NCI-H1694 (cell line): ENCODE measurements around the gene BLZF1.
"Not testable (repeated sequence)": the region's sequence is repeated elsewhere in the genome, so short reads cannot be mapped to it uniquely, and the experiment has no call there.

Experiments
- DNase-seq: peaks from one replicate; lab custom pipeline; 2025; lab: John Stamatoyannopoulos, UW

The BLZF1 gene

GRCh38 chr1:169367686-169368405, at the start of gene BLZF1, which contains the start of gene NME7:
TSS of gene BLZF1 (plus strand) at chr1:169368195. CDS start at chr1:169369523, 1,328 bp downstream.
TSS of gene NME7 (minus strand) at chr1:169367797. CDS start at chr1:169367710, 87 bp downstream.
- peak; percentile 97 for DNase-seq

DNA sequence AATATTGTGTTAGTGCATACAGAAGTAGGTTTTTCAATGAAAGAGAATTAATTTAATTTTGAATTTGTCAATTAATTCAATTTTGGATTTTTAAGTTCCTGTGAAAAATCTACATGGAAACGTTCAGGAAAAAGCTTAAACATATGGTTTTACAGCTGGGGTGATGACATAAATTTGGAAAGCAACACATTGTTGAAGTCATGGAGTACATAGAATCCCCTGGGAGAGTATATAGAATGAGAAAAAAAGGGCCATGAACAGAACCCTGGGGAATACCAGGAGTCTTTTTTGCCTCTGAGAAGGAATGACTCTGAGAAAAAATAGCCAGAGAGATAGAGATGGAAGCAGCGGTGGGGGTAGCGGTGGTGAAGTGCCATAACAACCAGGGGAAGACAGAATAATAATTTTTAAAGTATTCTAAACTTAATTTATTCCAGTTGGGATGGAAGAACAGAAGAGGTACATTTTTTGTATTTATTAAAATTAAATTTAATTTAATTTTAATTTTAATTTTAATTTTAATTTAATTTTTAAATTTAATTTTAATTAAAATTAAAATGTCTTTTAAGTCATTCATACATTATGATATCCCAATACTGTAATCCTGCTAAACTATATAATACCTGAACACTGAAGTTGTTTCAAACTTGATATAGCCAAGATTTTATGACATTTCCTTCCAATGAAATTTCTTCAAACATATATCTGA, 49.3 kb upstream of the BLZF1 start:
- DNase-seq, result peak; percentile 15

- no peak for DNase-seq
Observed at GRCh38 chr1:169321539-169321938, 46.5 kb upstream of the BLZF1 start.

DNA sequence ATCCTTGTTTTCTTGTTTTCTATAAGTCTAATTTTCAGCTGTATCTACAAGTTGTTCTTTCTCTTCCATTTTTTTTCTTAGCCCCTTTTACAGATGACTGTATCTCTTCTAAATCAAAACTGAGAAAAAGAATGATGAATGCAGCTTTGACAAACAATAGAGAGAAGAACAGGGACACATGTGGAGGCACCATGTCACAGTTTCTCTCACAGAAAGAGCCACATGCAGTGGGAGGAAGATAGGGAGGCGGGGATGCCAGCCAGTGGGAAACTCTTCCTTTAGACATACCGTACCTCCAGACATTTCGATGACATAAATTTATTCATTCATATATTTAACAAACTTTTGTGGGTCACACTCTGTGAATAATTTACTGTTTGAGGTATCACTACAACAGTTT, 45.9 kb upstream of the BLZF1 start:
- no peak for DNase-seq

GRCh38 chr1:169325117-169325516, 42.9 kb upstream of the BLZF1 start:
- no peak for DNase-seq

DNA sequence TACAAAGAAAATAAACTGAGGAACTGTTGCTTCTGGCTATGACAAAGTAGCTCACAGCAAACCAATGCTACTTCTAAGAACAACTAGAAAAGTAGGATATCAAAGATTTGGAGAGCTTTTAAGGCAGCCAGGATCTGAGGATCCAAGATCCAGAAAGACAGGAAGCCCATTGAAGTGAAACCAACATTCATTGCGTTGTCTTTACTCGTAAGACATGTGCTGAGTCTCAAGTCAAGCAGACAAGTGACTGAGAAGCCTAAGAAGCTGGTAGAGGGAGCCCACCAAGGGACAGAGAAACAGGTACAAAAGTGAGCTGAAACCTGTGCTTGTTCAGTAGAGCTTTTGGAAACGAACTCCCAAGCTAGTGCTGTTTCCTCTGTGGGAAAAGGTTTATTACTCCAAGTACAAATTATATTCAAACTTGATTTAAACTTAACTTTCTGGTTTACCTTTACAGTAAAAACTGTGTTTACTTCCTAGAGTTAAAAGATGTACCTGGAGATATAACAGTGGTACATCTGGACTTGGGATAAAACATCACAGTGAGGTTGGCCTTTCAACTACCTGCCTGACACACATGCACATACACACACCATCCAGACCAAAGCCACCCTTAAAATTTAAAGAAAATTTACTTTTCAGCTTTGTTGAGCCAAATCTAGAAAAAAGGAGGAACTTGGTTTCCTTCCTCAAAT, 41.6 kb upstream of the BLZF1 start:
- no peak for DNase-seq

DNA sequence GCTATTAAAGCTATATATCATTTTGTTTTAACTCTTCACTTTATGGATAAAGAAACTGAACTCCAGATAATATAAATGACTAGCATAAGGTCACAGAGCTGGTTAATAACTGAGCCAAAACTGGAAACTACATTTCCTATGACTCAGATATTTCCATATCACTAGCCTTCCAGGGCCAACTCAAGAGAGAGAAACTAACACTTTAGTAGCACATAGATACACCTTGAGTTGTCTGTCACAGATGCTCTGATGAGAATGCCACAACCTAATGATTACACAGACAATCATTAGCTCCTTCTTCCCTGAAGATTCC, 41.1 kb upstream of the BLZF1 start:
- DNase-seq, result no peak

DNA sequence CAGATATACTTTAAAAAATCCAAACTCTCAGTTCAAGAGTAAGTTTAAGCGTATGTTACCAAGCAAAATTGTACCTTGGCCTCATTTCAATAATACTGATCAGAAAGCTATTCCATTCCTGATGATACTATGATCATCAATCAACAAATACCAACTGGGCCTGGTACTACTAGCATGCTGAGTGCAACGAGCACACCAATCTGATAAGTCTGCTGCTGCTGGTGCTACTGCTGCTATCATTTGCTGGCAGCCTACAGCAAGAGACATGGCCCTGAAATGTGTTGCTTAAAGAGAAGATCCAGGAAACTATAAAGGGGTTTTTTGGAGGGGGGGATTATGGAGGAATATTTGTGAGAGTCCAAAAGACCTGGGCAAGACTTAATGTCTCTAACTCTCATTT, 40.1 kb upstream of the BLZF1 start:
- no peak for DNase-seq

DNA sequence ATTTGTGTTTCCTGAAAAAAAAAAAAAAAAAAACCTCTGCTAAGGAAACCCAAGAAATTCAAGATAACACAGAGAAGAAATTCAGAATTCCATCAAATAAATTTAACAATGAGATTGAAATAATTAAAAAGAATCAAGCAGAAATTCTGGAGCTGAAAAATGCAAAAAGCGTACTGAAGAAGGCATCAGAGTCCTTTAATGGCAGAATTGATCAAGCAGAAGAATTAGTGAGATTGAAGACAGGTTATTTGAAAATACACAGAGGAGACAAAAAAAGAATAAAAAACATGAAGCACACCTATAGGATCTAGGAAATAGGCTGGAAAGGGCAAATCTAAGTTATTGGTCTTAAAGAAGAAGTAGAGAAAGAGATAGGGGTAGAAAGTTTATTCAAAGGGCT, 38.6 kb upstream of the BLZF1 start:
- DNase-seq, result no peak

DNA sequence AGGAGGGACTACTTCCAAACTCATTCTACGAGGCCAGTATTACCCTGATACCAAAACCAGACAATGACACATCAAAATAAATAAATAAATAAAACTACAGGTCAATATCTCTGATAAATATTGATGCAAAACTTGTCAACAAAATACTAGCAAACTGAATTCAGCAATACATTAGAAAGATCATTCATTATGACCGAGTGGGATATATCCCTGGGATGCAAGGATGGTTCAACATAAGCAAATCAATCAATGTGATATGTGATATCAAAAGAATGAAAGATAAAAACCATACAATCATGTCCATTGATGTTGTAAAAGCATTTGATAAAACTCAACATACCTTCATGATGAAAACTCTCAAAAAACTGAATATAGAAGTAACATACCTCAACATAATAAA, 37.1 kb upstream of the BLZF1 start:
- DNase-seq, result no peak

DNA sequence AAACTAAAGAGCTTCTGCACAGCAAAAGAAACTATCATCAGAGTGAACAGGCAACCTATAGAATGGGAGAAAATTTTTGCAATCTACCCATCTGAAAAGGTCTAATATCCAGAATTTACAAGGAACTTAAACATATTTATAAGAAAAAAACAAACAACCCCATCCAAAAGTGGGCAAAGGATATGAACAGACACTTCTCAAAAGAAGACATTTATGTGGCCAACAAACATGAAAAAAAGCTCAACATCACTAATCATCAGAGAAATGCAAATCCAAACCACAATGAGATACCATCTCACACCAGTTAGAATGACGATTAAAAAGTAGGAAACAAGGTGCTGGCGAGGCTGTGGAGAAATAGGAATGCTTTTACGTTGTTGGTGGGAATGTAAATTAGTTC, 33.3 kb upstream of the BLZF1 start:
- DNase-seq, result not testable (repeated sequence)

- not testable (repeated sequence) for DNase-seq
Observed at GRCh38 chr1:169336947-169337715, 30.9 kb upstream of the BLZF1 start.

- no peak for DNase-seq
Observed at GRCh38 chr1:169338617-169339016, 29.4 kb upstream of the BLZF1 start.

DNA sequence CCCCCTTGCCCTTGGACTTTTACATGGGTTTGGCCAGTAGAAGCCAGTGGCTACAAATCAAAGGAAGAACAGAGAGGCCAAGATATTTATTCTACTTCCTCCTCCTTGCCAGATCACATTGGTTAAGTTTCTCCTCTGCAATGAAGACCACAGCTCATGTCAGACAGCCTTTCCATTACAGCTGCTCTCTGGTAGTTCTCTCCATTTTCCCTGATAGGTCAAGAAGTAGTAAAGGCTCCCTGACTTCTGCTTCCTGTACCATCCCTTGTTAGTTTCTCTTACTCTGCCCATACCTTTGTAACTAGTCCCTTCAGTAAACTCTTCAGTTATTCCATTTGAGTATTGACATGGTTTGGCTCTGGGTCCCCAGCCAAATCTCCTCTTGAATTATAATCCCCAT, 28.2 kb upstream of the BLZF1 start:
- no peak for DNase-seq

GRCh38 chr1:169340882-169341281, 27.1 kb upstream of the BLZF1 start:
- DNase-seq, result no peak

- not testable (repeated sequence) for DNase-seq
Observed at GRCh38 chr1:169342096-169342495, 25.9 kb upstream of the BLZF1 start.

DNA sequence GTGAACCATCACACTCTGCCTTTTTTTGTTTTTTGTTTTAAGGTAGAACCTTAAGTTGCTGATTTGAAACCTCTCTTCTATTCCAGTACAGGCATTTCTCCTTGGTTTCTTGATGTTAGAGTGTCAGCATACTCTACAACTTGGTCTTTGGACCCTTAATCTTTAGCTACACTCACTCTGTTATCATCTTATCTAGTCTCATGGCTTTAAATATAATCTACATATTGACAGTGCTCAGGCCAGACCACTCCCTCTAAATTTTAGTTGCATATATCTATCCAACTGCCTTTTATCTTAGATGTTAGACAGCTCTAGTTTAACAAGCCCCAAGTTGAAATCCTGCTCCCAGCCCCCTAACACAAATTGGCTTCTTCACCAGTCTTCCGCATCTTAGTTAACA, 22.5 kb upstream of the BLZF1 start:
- DNase-seq, result no peak

DNA sequence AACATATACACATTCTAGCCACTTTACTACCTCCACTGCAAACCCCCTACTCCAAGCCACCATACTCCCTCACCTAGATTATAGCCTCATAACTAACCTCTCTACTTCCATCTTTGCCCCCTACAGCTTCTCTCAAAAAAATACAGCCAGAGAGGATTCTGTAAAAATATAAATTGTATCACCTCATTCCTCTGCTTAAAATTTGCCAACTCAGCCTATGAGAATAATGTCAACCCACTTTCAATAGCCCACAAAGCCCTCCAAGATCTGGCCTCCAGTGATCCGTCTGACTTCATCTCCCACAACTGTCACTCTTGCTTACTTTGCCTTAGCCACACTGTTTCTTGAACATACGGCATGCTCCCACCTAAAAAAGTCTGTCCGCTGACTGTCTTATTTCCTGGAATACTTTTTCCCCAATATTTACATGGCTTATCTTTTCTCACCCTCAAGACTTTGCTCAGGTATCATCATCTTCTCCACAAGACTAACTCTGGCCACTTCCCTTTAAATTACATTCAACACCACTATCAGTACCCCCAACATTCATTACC, 21.9 kb upstream of the BLZF1 start:
- DNase-seq, result no peak

- no peak for DNase-seq
Observed at GRCh38 chr1:169347688-169348382, 20.2 kb upstream of the BLZF1 start.

DNA sequence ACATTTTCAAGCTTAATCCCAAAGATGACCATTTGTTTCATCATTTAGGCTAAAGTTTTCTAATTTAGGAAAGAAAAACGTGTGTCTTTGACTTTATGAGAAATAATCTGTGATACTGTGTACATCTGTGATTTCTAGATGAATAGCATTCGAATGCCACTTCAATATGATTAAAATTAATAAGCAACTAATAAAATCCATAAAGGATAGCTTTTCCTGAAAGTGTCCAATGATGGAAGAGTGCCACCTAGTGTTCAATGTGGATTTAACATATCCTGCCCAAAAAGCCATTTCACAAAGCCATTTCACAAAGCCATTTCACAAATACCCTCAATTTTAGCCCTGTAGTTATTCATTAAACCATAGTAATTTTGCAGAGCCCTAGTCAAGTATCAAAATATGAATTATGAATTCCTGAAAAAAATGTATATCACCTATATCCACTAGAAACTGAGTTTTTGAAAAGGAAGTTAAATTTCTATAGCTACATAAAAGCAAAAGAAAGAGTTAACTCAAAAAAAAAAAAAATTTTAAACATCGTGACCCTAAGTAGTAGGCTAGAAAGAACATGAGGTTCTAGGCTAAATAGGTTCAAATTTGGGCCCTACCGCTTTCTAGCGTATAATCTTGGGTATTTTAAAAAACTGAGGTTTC, 19.5 kb upstream of the BLZF1 start:
- peak; percentile 74 for DNase-seq

- no peak for DNase-seq
Observed at GRCh38 chr1:169360415-169360814, 7.6 kb upstream of the BLZF1 start.
